Testis (tissue), 2 donors: Measurements from ENCODE around the gene CSTF3.

Source experiments
- CTCF ChIP-seq, 3 experiments: fragments of 450-650 bp in 2 of 3; fragments of 200-600 bp in 1 of 3; sonication (generic) in 1 of 3; IDR thresholded peaks; one replicate each; pipeline ENCODE4 v1.5.1; 2016 to 2019; ENCODE audit warnings: antibody characterized with exemption in 3 of 3, mild to moderate bottlenecking in 2 of 3, moderate library complexity in 1 of 3
- POLR2A ChIP-seq: fragments of 450-650 bp; IDR thresholded peaks from one replicate; pipeline ENCODE4 v1.6.1; 2017; ENCODE audit warnings: antibody characterized with exemption, mild to moderate bottlenecking, moderate library complexity

GRCh38 chr11:33160587-33160986, 693 bp downstream of the CSTF3 start:
- TF ChIP-seq CTCF (IDR thresholded peaks at IDR 0.05) (no peak), POLR2A (no peak)
